GM12874 (cell line): ENCODE data around the gene DNAI2.

ENCODE experiments used
- CTCF ChIP-seq: IDR thresholded peaks from 2 replicates; pipeline ENCODE4 v1.5.1; 2011; ENCODE audit warnings: low read depth, mild to moderate bottlenecking, control low read depth, low read length, moderate library complexity; ENCODE audit not compliant: insufficient read depth

DNAI2 gene

GRCh38 chr17:74245871-74246270 lies 28.2 kb upstream of the DNAI2 start:
- no peak for TF ChIP-seq CTCF

GRCh38 chr17:74249590-74250270 lies 24.3 kb upstream of the DNAI2 start:
- no peak for TF ChIP-seq CTCF

- no peak for TF ChIP-seq CTCF
Observed at GRCh38 chr17:74250324-74250995, 23.6 kb upstream of the DNAI2 start.

- TF ChIP-seq CTCF, result no peak
Observed at GRCh38 chr17:74251051-74251450, 23.0 kb upstream of the DNAI2 start.

- TF ChIP-seq CTCF, result no peak
Observed at GRCh38 chr17:74251569-74251968, 22.5 kb upstream of the DNAI2 start.

- no peak for TF ChIP-seq CTCF
Observed at GRCh38 chr17:74252211-74252610, 21.8 kb upstream of the DNAI2 start.

- TF ChIP-seq CTCF, result no peak
Observed at GRCh38 chr17:74253036-74253435, 21.0 kb upstream of the DNAI2 start.
